ENCODE measurements around the gene MRTFA.

DNA sequence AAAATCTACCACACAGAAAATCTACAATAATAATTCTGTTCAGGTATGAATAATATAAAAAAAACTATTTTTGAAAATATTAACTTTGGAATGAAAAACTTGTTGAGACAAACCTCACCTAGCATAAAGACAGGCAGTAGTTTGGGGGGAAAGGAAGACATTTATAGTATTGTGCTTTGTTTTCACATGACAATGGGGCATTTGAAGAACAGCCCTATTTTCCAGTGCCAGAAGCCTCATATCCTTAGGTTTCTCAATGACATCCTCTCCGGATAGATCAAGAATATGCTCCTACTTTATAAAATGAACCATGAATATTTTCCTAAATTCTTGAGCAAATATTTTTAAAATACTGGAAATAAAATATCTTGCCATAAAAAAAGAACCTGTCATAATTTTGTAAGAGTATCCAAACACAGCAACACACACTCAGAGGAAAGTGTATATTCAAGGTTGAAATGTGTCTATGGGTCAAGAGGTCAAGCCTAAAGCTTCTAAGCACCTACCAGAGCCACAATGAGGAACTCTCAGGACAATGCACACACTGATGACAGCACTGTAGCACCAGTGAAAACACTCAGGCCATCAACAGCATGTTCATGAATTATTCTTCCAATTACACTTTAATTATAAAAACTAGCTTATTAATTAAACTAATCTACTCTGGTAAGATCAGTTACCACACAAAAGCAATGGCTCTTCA, 68.7 kb downstream of the MRTFA start:
- TF ChIP-seq POLR2A (IDR thresholded peaks at IDR 0.05) (no peak), EP300 (IDR thresholded peaks at IDR 0.05) (no peak), POLR2AphosphoS5 (IDR thresholded peaks at IDR 0.05) (no peak)
- TF ChIP-seq, protein P1, sequence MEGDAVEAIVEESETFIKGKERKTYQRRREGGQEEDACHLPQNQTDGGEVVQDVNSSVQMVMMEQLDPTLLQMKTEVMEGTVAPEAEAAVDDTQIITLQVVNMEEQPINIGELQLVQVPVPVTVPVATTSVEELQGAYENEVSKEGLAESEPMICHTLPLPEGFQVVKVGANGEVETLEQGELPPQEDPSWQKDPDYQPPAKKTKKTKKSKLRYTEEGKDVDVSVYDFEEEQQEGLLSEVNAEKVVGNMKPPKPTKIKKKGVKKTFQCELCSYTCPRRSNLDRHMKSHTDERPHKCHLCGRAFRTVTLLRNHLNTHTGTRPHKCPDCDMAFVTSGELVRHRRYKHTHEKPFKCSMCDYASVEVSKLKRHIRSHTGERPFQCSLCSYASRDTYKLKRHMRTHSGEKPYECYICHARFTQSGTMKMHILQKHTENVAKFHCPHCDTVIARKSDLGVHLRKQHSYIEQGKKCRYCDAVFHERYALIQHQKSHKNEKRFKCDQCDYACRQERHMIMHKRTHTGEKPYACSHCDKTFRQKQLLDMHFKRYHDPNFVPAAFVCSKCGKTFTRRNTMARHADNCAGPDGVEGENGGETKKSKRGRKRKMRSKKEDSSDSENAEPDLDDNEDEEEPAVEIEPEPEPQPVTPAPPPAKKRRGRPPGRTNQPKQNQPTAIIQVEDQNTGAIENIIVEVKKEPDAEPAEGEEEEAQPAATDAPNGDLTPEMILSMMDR (IDR thresholded peaks at IDR 0.05): no peak
